ENCODE measurements around the gene EOMES.

Gene EOMES

DNA sequence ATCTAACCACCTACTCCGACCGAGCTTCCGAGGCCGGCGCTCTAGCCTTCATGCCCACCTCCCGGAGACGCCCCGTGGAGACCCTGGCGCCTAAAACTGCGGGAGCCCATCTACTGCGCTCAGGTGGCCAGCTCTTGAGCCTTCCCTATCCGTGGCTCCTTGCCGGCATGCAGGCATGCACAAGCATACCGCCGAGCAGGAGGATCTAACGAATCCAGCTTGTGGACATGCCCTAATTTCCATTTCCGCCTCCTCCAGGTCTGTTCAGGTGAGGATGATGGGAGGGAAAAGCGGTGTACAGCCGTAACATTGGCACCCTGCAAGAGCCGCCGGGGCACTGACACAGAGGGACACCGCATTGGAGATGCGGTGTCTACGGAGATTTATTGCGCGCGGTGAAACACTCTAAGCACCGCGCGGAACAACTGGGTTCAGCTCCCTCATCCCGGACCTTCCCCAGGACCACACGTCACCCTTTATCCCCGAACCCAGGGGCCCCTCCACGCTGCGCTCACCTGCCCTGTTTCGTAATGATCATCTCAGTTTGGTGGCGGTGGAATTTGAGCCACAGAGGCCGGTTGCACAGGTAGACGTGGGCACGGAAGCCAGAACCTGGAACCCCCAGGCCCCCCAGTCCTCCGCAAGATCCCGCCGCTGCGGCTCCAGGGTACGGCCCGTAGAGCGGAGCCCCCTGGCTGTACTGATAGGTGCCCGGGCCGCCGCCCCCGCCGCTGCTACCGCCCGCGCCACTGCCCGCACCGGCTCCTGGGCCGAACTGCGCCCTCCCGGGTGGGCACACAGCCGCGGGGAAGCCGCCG, 1.0 kb downstream of the EOMES start:
- TF ChIP-seq, protein P1, sequence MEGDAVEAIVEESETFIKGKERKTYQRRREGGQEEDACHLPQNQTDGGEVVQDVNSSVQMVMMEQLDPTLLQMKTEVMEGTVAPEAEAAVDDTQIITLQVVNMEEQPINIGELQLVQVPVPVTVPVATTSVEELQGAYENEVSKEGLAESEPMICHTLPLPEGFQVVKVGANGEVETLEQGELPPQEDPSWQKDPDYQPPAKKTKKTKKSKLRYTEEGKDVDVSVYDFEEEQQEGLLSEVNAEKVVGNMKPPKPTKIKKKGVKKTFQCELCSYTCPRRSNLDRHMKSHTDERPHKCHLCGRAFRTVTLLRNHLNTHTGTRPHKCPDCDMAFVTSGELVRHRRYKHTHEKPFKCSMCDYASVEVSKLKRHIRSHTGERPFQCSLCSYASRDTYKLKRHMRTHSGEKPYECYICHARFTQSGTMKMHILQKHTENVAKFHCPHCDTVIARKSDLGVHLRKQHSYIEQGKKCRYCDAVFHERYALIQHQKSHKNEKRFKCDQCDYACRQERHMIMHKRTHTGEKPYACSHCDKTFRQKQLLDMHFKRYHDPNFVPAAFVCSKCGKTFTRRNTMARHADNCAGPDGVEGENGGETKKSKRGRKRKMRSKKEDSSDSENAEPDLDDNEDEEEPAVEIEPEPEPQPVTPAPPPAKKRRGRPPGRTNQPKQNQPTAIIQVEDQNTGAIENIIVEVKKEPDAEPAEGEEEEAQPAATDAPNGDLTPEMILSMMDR (IDR thresholded peaks at IDR 0.05; ENCODE audit: low read depth, low read length, missing control alignments): no peak

DNA sequence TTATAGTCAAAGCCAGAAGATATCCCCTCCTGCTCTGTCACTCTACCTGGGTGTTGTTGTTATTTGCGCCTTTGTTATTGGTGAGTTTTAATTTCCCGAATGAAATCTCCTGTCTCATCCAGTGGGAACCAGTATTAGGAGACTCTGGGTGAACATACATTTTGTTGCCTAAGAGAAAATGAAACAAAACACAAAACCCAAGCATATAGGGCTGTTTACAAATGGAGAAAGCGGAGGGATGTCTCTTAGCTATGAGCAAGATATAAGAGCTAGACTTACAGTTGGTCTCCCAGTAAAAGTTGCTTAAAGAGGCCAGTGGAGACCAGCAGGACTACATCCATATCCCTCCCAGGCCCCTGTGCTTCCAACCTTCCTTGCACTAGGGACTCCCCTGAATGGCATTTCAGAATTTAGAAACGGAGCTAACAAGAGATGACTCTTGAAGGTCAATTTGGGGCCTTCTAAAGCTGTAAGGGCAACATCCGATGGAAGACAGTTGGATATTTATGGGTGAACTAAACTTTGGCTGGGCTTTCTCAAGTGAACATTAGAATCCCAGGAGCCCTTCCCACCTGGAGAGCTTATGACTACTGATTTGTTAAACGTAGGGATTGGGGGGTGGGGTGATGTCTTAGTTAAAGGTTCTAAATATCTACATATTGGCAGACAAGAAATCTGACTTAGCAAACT, 2.7 kb downstream of the EOMES start:
- no peak for DNase-seq (ENCODE audit: extremely low read depth, low read depth)
- TF ChIP-seq, protein P1 (IDR thresholded peaks at IDR 0.05; ENCODE audit: low read depth, low read length, missing control alignments): no peak
- no peak overlapping the region for H3K4me3 ChIP-seq (replicated peaks; ENCODE audit: low read depth, low read length)

More for the DNA sequence above, 1.0 kb downstream of the EOMES start:
- peak overlapping the region; percentile 11 for H3K4me3 ChIP-seq (replicated peaks; ENCODE audit: low read depth, low read length)
- DNase-seq (ENCODE audit: extremely low read depth, low read depth): no peak

DNA sequence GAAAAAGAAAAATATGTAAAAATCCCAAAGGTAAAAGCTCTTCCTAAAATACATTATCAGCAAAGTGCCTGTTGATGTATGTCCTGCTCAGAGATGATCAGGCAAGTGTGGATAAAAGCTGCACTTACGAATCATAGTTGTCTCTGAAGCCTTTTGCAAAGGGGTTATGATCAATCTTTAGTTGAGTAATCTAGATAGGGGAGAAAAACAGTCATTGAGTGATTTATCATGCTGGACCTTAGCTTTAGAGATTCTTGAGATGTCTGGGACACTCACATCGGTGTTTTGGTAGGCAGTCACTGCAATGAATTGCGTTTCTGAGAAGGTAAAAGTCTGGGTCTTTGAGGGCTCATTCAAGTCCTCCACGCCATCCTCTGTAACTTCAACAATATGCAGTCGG, 3.7 kb downstream of the EOMES start:
- TF ChIP-seq, protein P1 (IDR thresholded peaks at IDR 0.05; ENCODE audit: low read depth, low read length, missing control alignments): no peak
- DNase-seq (ENCODE audit: extremely low read depth, low read depth): no peak
- H3K4me3 ChIP-seq (replicated peaks; ENCODE audit: low read depth, low read length): no peak overlapping the region

DNA sequence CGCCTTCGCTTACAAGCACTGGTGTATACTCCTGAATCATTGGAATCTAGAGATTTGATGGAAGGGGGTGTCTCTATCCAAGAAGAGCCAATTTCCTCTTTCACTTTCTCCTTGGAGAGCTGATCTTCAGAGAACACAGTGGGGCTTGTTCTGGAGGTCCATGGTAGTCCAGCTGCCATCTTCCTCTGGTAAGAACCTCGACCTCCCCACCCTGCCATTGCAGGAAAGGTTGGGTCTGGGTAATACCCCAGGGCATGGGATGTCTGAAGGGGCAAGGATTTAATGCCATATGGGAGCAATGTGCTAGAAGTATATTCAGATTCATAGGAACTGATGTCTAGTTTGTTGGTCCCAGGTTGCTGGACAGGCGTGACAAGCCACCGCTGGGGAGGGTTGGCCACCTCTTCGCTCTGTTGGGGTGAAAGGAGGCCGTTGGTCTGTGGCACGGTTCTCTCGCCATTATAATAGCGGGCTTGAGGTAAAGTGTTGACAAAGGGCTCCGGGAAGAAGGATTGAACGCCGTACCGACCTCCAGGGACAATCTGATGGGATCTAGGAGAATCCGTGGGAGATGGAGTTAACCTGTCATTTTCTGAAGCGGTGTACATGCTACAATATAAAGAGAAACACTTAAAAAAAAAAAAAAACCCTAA, 4.8 kb downstream of the EOMES start:
- TF ChIP-seq, protein P1 (IDR thresholded peaks at IDR 0.05; ENCODE audit: low read depth, low read length, missing control alignments): no peak
- DNase-seq (ENCODE audit: extremely low read depth, low read depth): no peak
- no peak overlapping the region for H3K4me3 ChIP-seq (replicated peaks; ENCODE audit: low read depth, low read length)

DNA sequence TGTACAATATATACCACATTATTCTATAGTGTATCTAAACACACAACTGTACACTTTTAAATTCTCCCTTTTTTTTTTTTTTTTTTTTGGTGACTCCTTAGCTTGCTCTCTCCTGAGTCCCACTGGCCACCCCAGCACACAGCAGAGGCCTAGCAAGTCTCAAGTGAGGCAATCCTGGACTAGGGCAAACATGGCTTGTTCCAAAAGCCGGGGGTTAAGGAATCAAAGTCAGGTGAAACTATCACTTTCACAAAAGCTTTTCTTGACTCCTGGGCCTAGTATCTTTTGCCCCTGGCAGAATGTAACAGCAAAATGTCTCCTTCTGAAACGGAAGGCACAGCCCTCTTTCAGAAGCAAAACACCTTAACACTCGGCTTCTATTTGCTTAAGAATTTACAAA, 5.8 kb downstream of the EOMES start:
- H3K4me3 ChIP-seq (replicated peaks; ENCODE audit: low read depth, low read length): no peak overlapping the region
- TF ChIP-seq, protein P1 (IDR thresholded peaks at IDR 0.05; ENCODE audit: low read depth, low read length, missing control alignments): no peak
- no peak for DNase-seq (ENCODE audit: extremely low read depth, low read depth)

DNA sequence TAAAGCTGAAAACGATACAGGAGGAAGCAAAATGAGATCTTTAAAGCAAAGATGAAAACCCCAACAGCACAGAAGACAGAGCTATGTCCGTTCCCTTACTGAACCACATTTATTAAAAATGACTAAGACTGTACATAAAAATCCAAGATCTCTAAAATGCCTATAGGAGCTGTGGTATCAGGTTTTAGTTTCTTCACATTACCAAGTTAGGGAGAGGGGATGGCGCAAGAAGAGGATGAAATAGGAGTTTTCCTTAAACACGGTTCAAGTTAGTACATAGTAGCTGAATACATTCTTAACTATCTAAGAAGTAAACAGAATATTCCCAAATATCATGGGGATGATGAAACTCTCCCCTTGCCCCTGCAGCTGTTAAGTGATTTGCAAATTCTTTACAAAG, 6.3 kb downstream of the EOMES start:
- DNase-seq (ENCODE audit: extremely low read depth, low read depth): no peak
- TF ChIP-seq, protein P1 (IDR thresholded peaks at IDR 0.05; ENCODE audit: low read depth, low read length, missing control alignments): no peak
- H3K4me3 ChIP-seq (replicated peaks; ENCODE audit: low read depth, low read length): no peak overlapping the region

Measured in HFF-Myc (cell line).